ENCODE data around the gene ERGIC1. TPM values are rescaled to one million over a fixed set of nuclear protein-coding genes. Genes with fewer than 3 reads are reported as not detected.

The ERGIC1 gene
- total RNA-seq, 6 experiments from 2014 or later, result 240 to 276 (median 258) TPM

- no peak for TF ChIP-seq CTCF (IDR thresholded peaks at IDR 0.05)
- peak; percentile 95 for DNase-seq
- Mint-ChIP-seq H3K27me3 (ENCODE audit: insufficient read depth) (peaks cover 7% of the 10 kb centered on the region; the same call in 1 of the 2 replicates), H3K27ac (peak overlapping the region; percentile 100), H3K36me3 (ENCODE audit: low read depth) (peaks cover 47% of the 10 kb centered on the region), H3K4me1 (ENCODE audit: low read depth) (peaks cover 65% of the 10 kb centered on the region), H3K4me3 (peak overlapping the region; percentile 83), H3K9me3 (no peaks in the 10 kb centered on the region; the same call in 1 of the 2 replicates)
Observed at GRCh38 chr5:172886974-172887501, 53.0 kb downstream of the ERGIC1 start.

GRCh38 chr5:172887692-172888091, 53.6 kb downstream of the ERGIC1 start:
- peaks cover 7% of the 10 kb centered on the region; the same call in 1 of the 2 replicates for H3K27me3 Mint-ChIP-seq (ENCODE audit: insufficient read depth)
- H3K9me3 Mint-ChIP-seq, result no peaks in the 10 kb centered on the region; the same call in 1 of the 2 replicates
- peak; percentile 82 for DNase-seq
- H3K4me3 Mint-ChIP-seq, result peak overlapping the region; percentile 83
- TF ChIP-seq CTCF (IDR thresholded peaks at IDR 0.05), result no peak
- peaks cover 46% of the 10 kb centered on the region for H3K36me3 Mint-ChIP-seq (ENCODE audit: low read depth)
- H3K27ac Mint-ChIP-seq, result peak overlapping the region; percentile 100
- peaks cover 58% of the 10 kb centered on the region for H3K4me1 Mint-ChIP-seq (ENCODE audit: low read depth)

GRCh38 chr5:172890659-172891058, 56.6 kb downstream of the ERGIC1 start:
- Mint-ChIP-seq H3K4me1 (ENCODE audit: low read depth) (peaks cover 47% of the 10 kb centered on the region), H3K36me3 (ENCODE audit: low read depth) (peaks cover 35% of the 10 kb centered on the region), H3K9me3 (no peaks in the 10 kb centered on the region), H3K4me3 (no peak overlapping the region), H3K27me3 (ENCODE audit: insufficient read depth) (peaks cover 6% of the 10 kb centered on the region; the same call in 1 of the 2 replicates), H3K27ac (no peak overlapping the region)
- no peak for TF ChIP-seq CTCF (IDR thresholded peaks at IDR 0.05)
- no peak for DNase-seq

GRCh38 chr5:172891716-172892421, 57.8 kb downstream of the ERGIC1 start:
- no peak for DNase-seq
- peaks cover 38% of the 10 kb centered on the region for H3K36me3 Mint-ChIP-seq (ENCODE audit: low read depth)
- peaks cover 5% of the 10 kb centered on the region; the same call in 1 of the 2 replicates for H3K27me3 Mint-ChIP-seq (ENCODE audit: insufficient read depth)
- H3K4me3 Mint-ChIP-seq, result no peak overlapping the region
- H3K4me1 Mint-ChIP-seq (ENCODE audit: low read depth), result peaks cover 45% of the 10 kb centered on the region
- no peaks in the 10 kb centered on the region for H3K9me3 Mint-ChIP-seq
- TF ChIP-seq CTCF (IDR thresholded peaks at IDR 0.05), result no peak
- peak overlapping the region; percentile 72 for H3K27ac Mint-ChIP-seq

- peaks cover 37% of the 10 kb centered on the region for H3K36me3 Mint-ChIP-seq (ENCODE audit: low read depth)
- H3K4me3 Mint-ChIP-seq, result no peak overlapping the region
- no peak for TF ChIP-seq CTCF (IDR thresholded peaks at IDR 0.05)
- peaks cover 45% of the 10 kb centered on the region for H3K4me1 Mint-ChIP-seq (ENCODE audit: low read depth)
- H3K27me3 Mint-ChIP-seq (ENCODE audit: insufficient read depth), result peaks cover 3% of the 10 kb centered on the region; the same call in 1 of the 2 replicates
- H3K27ac Mint-ChIP-seq, result peak overlapping the region; percentile 17; the same call in 1 of the 2 replicates
- DNase-seq, result no peak
- no peaks in the 10 kb centered on the region for H3K9me3 Mint-ChIP-seq
Observed at GRCh38 chr5:172892713-172893112, 58.7 kb downstream of the ERGIC1 start.
